Kidney (tissue), 2 donors: Measurements from ENCODE around the gene MAGEB2. TPM values are rescaled to one million over a fixed set of nuclear protein-coding genes. Genes with fewer than 3 reads are reported as not detected.

Source experiments
- polyA plus RNA-seq: library from polyadenylated mRNA; stranded (reverse); fragments of 350-450 nt; fragmentation: Illumina TruSeq; extraction: RNeasy Lipid Tissue Mini Kit (QIAGEN cat#74804); gene quantifications from one replicate; pipeline ENCODE4 v1.2.3, GENCODE V29; 2014; ENCODE audit warnings: low read depth, low replicate concordance; ENCODE audit not compliant: insufficient read depth
- total RNA-seq: library from RNA; stranded (reverse); fragmentation: NEBNext Ultra II Directional; extraction: Animal tissue kit (Norgen Biotek cat#: 25700); gene quantifications from one replicate; pipeline ENCODE4 v1.2.1, GENCODE V29; 2021
- donor health status: DM: yes; HTN: yes; CAD: no.

The MAGEB2 gene
- total and polyA plus RNA-seq, 2 donors from 2014 or later, result 0.16 TPM; not detected in 1

Other genes starting within 250 kb of the MAGEB2 start
- not detected for gene MAGEB3, start 15.1 kb downstream of the MAGEB2 start, total RNA-seq
- not detected for gene MAGEB3, start 15.1 kb downstream of the MAGEB2 start, polyA plus RNA-seq
- not detected for gene MAGEB4, start 26.4 kb downstream of the MAGEB2 start, total RNA-seq
- not detected for gene MAGEB4, start 26.4 kb downstream of the MAGEB2 start, polyA plus RNA-seq
- gene MAGEB1, start 31.6 kb downstream of the MAGEB2 start, total RNA-seq, result not detected
- gene MAGEB1, start 31.6 kb downstream of the MAGEB2 start, polyA plus RNA-seq, result not detected
- gene NR0B1, start 93.8 kb downstream of the MAGEB2 start, total RNA-seq, result 0.16 TPM
- gene NR0B1, start 93.8 kb downstream of the MAGEB2 start, polyA plus RNA-seq, result not detected